ENCODE results near the gene MOCS1.

MOCS1 gene

DNA sequence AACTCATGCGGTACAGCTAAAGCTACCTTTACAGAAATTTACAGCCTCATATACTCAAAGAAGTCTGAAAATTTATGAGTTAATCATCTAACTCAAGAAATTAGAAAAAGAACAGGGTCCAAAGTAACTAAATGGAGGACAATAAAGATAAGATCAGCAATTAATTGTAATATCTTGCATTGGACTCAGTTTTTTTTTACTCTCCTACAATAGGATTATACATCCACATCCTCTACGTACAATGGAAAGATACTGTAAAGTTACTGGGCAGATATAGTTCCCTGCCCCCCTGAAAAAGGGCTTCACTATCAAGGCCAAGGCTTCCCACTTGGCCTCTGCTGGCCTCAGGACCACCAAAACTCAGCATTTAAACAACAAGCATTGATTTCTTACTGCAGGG, 31.5 kb upstream of the MOCS1 start:
- no peaks in the 10 kb centered on the region for H3K79me2 ChIP-seq (ENCODE audit: insufficient read depth, low read length)
- H3K36me3 ChIP-seq (ENCODE audit: insufficient read depth, low read length) = no peaks in the 10 kb centered on the region
- DNase-seq = no peak
- H3K27ac ChIP-seq (ENCODE audit: low read length) = no peak overlapping the region
- no peaks in the 10 kb centered on the region for H3K4me1 ChIP-seq (ENCODE audit: insufficient read depth, low read length)
- no peaks in the 10 kb centered on the region for H3K9me3 ChIP-seq (ENCODE audit: insufficient read depth, low read length, severe bottlenecking)
- H3K9ac ChIP-seq (ENCODE audit: low read depth, low read length) = no peak overlapping the region
- peaks cover 10% of the 10 kb centered on the region for H3K27me3 ChIP-seq (ENCODE audit: insufficient read depth, low read length, poor library complexity)
- TF ChIP-seq EZH2 (IDR thresholded peaks at IDR 0.05; ENCODE audit: borderline replicate concordance, low read depth, low read length, severe bottlenecking) = no peak
- TF ChIP-seq, protein P1, sequence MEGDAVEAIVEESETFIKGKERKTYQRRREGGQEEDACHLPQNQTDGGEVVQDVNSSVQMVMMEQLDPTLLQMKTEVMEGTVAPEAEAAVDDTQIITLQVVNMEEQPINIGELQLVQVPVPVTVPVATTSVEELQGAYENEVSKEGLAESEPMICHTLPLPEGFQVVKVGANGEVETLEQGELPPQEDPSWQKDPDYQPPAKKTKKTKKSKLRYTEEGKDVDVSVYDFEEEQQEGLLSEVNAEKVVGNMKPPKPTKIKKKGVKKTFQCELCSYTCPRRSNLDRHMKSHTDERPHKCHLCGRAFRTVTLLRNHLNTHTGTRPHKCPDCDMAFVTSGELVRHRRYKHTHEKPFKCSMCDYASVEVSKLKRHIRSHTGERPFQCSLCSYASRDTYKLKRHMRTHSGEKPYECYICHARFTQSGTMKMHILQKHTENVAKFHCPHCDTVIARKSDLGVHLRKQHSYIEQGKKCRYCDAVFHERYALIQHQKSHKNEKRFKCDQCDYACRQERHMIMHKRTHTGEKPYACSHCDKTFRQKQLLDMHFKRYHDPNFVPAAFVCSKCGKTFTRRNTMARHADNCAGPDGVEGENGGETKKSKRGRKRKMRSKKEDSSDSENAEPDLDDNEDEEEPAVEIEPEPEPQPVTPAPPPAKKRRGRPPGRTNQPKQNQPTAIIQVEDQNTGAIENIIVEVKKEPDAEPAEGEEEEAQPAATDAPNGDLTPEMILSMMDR (IDR thresholded peaks at IDR 0.05; ENCODE audit: borderline replicate concordance, extremely low read depth, low read length, poor library complexity, severe bottlenecking) = no peak
- H3K4me2 ChIP-seq (ENCODE audit: insufficient read depth, low read length) = no peak overlapping the region
- H3K4me3 ChIP-seq (ENCODE audit: low read depth in 1 of 2, low read length in 2 of 2) = no peak overlapping the region
- no peak for ATAC-seq (ENCODE audit: insufficient read depth, low read depth)
- no peak overlapping the region for H2AFZ ChIP-seq (ENCODE audit: low read depth, low read length)
- H4K20me1 ChIP-seq (ENCODE audit: insufficient read depth, low read length) = no peaks in the 10 kb centered on the region

DNA sequence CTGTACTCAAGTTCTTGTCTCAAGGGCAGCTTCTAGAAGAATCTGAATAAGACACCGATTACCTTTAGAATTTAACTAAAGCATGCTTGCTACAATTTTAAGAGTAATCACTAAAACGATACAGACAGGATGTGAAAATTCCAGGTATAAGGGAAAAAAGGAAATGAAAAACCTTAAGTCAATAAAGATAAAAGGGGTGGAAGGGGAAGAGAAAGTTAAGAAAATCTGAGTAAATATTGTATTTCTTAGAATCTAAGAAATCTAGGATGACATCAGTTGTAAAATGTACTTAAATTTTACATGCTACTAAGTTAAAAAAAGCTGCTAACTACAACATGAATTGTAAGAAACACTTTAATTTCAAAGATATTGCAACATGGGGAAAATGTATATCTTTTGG, 30.3 kb upstream of the MOCS1 start:
- Histone ChIP-seq H3K9me3 (ENCODE audit: insufficient read depth, low read length, severe bottlenecking) (no peaks in the 10 kb centered on the region), H3K4me2 (ENCODE audit: insufficient read depth, low read length) (no peak overlapping the region), H3K36me3 (ENCODE audit: insufficient read depth, low read length) (no peaks in the 10 kb centered on the region), H3K27ac (ENCODE audit: low read length) (no peak overlapping the region), H2AFZ (ENCODE audit: low read depth, low read length) (no peak overlapping the region), H3K4me1 (ENCODE audit: insufficient read depth, low read length) (no peaks in the 10 kb centered on the region), H3K27me3 (ENCODE audit: insufficient read depth, low read length, poor library complexity) (peaks cover 10% of the 10 kb centered on the region), H4K20me1 (ENCODE audit: insufficient read depth, low read length) (no peaks in the 10 kb centered on the region), H3K4me3 (ENCODE audit: low read depth in 1 of 2, low read length in 2 of 2) (no peak overlapping the region), H3K79me2 (ENCODE audit: insufficient read depth, low read length) (no peaks in the 10 kb centered on the region), H3K9ac (ENCODE audit: low read depth, low read length) (no peak overlapping the region)
- DNase-seq (no peak), ATAC-seq (ENCODE audit: insufficient read depth, low read depth) (no peak)
- no peak for TF ChIP-seq EZH2 (IDR thresholded peaks at IDR 0.05; ENCODE audit: borderline replicate concordance, low read depth, low read length, severe bottlenecking)
- TF ChIP-seq, protein P1 (IDR thresholded peaks at IDR 0.05; ENCODE audit: borderline replicate concordance, extremely low read depth, low read length, poor library complexity, severe bottlenecking) = no peak

DNA sequence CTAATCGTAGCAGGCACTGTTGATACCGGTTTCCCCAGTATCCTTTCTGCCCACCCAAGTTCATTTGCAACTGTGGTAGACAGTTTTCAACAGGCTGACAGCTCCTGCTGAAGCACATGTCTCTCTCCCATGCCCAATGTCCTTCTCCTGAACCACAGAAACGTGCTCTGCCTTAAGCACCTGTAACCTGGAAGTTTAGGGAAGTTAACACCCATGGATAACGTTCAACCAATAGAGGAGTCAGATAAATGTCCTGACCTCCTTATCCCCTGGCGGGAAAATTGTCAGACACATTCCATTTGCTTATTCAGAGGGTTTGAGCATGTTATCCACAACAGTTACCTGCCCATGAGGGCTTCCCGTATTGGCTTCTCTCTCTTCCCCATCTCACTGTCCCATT, 29.8 kb upstream of the MOCS1 start:
- H3K27me3 ChIP-seq (ENCODE audit: insufficient read depth, low read length, poor library complexity) = peaks cover 10% of the 10 kb centered on the region
- H3K4me2 ChIP-seq (ENCODE audit: insufficient read depth, low read length) = no peak overlapping the region
- H3K79me2 ChIP-seq (ENCODE audit: insufficient read depth, low read length) = no peaks in the 10 kb centered on the region
- no peaks in the 10 kb centered on the region for H3K9me3 ChIP-seq (ENCODE audit: insufficient read depth, low read length, severe bottlenecking)
- no peaks in the 10 kb centered on the region for H3K4me1 ChIP-seq (ENCODE audit: insufficient read depth, low read length)
- no peak overlapping the region for H2AFZ ChIP-seq (ENCODE audit: low read depth, low read length)
- H3K4me3 ChIP-seq (ENCODE audit: low read depth in 1 of 2, low read length in 2 of 2) = no peak overlapping the region
- H3K9ac ChIP-seq (ENCODE audit: low read depth, low read length) = no peak overlapping the region
- no peak overlapping the region for H3K27ac ChIP-seq (ENCODE audit: low read length)
- DNase-seq (no peak), ATAC-seq (ENCODE audit: insufficient read depth, low read depth) (no peak)
- no peaks in the 10 kb centered on the region for H4K20me1 ChIP-seq (ENCODE audit: insufficient read depth, low read length)
- TF ChIP-seq EZH2 (IDR thresholded peaks at IDR 0.05; ENCODE audit: borderline replicate concordance, low read depth, low read length, severe bottlenecking) = no peak
- TF ChIP-seq, protein P1 (IDR thresholded peaks at IDR 0.05; ENCODE audit: borderline replicate concordance, extremely low read depth, low read length, poor library complexity, severe bottlenecking) = no peak
- no peaks in the 10 kb centered on the region for H3K36me3 ChIP-seq (ENCODE audit: insufficient read depth, low read length)

DNA sequence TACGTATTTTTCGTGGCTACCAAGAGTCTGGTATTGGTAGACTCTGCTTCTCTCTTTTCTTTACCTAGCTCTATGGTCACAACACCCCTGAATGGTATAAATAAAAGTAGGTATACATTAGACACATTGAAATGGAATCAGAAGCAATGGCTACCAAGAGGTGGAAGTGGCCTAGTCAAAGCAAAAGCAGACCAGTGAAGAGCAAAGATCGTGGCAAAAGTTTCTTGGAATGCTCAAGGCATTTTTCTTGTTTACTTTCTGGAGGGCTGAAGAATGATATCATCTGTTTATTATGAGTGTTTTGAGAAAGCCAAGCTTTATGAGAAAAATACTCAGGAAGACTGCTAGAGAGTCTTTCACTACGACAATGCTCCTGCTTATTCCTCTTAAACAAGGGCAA, 28.6 kb upstream of the MOCS1 start:
- Histone ChIP-seq H3K4me3 (ENCODE audit: low read depth in 1 of 2, low read length in 2 of 2) (no peak overlapping the region), H2AFZ (ENCODE audit: low read depth, low read length) (no peak overlapping the region), H3K27me3 (ENCODE audit: insufficient read depth, low read length, poor library complexity) (peaks cover 10% of the 10 kb centered on the region), H3K9me3 (ENCODE audit: insufficient read depth, low read length, severe bottlenecking) (no peaks in the 10 kb centered on the region), H4K20me1 (ENCODE audit: insufficient read depth, low read length) (no peaks in the 10 kb centered on the region), H3K9ac (ENCODE audit: low read depth, low read length) (no peak overlapping the region), H3K4me1 (ENCODE audit: insufficient read depth, low read length) (no peaks in the 10 kb centered on the region), H3K36me3 (ENCODE audit: insufficient read depth, low read length) (no peaks in the 10 kb centered on the region), H3K4me2 (ENCODE audit: insufficient read depth, low read length) (no peak overlapping the region), H3K27ac (ENCODE audit: low read length) (no peak overlapping the region), H3K79me2 (ENCODE audit: insufficient read depth, low read length) (no peaks in the 10 kb centered on the region)
- DNase-seq = no peak
- ATAC-seq (ENCODE audit: insufficient read depth, low read depth) = no peak
- no peak for TF ChIP-seq EZH2 (IDR thresholded peaks at IDR 0.05; ENCODE audit: borderline replicate concordance, low read depth, low read length, severe bottlenecking)
- TF ChIP-seq, protein P1 (IDR thresholded peaks at IDR 0.05; ENCODE audit: borderline replicate concordance, extremely low read depth, low read length, poor library complexity, severe bottlenecking) = no peak

All from DND-41 (cell line).